Mammary epithelial cell (primary cell): Measurements from ENCODE around the gene PACSIN2.

Experiments
- CTCF ChIP-seq, 2 donors: IDR thresholded peaks in 1 of 2; conservative IDR thresholded peaks in 1 of 2; 2 replicates each; pipeline ENCODE4 v1.5.1; 2011 to 2012; ENCODE audit warnings: inconsistent platforms in 2 of 2, low read length in 2 of 2, mild to moderate bottlenecking in 2 of 2, control low read depth in 1 of 2, low read depth in 1 of 2; ENCODE audit not compliant: insufficient read depth in 1 of 2; ENCODE audit errors: extremely low read depth in 1 of 2
- EZH2 ChIP-seq: IDR thresholded peaks from 2 replicates; pipeline ENCODE4 v1.6.1; 2012; ENCODE audit warnings: low read length, inconsistent platforms, borderline replicate concordance

- no peak for TF ChIP-seq CTCF (conservative IDR thresholded peaks at IDR 0.05 in 1 of 2, IDR thresholded peaks at IDR 0.05 in 1 of 2; ENCODE audit: extremely low read depth in 1 of 2, insufficient read depth in 1 of 2, low read depth in 1 of 2, low read length in 2 of 2)
- TF ChIP-seq EZH2: no peak
These were observed 100.4 kb downstream of the PACSIN2 start for GRCh38 chr22:42914511-42915076.
